ENCODE measurements around the gene CPA1.
A peak's percentile ranks its signal among the peaks of the same experiment; 100 is the strongest.
"Not testable (repeated sequence)": the region's sequence is repeated elsewhere in the genome, so short reads cannot be mapped to it uniquely, and the experiment has no call there.

Gene CPA1

DNA sequence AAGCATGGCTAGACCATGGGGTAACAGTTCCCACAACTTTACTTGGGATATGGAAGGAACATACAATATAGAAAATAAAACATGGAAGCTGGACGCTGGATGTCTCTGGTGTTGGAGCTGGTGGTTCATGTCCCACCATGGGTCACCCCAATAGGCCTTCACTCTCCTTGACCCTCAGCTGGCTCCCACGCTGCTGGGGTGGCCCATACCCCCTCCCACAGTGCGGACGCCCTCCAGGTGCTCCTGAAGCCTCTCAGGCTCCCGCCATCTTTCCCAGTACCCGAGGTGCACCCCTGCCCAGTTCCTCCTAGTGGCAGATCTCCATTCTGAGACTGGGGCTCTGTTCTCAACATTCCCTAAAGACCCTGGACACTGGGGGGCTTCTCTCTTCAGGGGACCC, 5.8 kb upstream of the CPA1 start:
- DNase-seq = no peak

DNA sequence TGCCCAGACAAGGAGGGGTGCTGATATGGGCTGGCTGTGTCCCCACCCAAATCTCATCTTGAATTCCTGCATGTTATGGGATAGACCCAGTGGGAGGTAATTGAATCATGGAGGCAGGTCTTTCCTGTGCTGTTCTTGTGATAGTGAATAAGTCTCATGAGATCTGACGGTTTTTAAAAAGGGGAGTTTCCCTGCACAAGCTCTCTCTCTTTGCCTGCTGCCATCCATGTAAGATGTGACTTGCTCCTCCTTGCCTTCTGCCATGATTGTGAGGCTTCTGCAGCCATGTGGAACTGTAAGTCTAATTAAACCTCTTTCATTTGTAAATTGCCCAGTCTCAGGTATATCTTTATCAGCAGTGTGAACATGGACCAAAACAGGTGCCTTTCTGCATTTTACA, 3.8 kb upstream of the CPA1 start:
- not testable (repeated sequence) for DNase-seq

- no peak for DNase-seq
Measured at GRCh38 chr7:130377178-130377577, 3.1 kb upstream of the CPA1 start.

GRCh38 chr7:130379019-130379418, 1.3 kb upstream of the CPA1 start:
- DNase-seq = no peak

DNA sequence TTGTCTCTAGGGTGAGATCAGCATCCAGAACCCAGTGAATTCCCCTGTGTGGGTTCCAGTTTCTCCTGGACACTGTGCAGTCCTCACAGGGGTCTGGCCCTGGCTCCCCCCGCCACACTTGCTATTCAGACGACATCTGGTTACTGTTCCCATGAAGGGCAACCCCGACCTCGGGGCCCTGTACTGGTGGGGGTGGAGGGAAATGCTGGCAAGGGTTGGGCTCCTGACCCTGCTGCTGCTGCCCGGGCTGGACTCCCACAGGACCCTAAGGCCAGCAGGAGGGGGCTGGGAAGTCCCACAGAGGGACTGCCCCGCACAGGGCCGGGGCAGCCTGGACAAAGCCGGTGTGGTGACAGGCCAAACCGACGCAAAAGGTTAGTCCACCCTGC, 768 bp upstream of the CPA1 start:
- no peak for DNase-seq

GRCh38 chr7:130380861-130381455, 664 bp downstream of the CPA1 start:
- no peak for DNase-seq

GRCh38 chr7:130381468-130382312, 1.4 kb downstream of the CPA1 start:
- DNase-seq = no peak

DNA sequence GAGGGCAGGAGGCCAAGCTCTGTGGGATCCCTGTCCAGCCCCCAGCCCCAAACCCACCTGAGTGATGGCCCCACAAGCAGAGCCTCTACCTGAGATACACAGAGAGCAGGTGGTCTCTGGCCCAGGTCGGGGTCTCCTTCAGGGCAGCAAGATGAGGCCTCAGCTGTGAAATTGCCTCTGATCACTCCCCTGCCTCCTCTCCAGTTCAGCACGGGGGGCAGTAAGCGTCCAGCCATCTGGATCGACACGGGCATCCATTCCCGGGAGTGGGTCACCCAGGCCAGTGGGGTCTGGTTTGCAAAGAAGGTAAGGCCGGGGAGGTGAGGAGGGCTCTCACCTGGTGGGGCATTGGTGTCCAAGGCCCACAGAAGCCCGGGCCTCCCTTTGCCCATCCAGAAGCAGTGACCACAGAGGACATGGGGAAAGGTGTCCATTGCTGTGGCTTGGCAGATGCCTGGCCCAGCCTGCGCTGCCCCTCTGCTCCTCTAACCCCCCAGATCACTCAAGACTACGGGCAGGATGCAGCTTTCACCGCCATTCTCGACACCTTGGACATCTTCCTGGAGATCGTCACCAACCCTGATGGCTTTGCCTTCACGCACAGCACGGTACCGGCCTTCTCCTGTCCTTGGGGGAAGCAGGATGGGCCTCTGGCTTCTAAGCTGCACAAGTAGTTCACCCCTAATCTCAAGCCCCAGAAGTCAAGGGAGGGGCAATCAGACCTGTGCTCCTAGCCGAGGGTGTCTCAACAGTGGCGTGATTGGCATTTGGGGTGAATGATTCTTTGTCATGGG, 3.1 kb downstream of the CPA1 start:
- DNase-seq = no peak

GRCh38 chr7:130384371-130384801, 4.1 kb downstream of the CPA1 start:
- no peak for DNase-seq

DNA sequence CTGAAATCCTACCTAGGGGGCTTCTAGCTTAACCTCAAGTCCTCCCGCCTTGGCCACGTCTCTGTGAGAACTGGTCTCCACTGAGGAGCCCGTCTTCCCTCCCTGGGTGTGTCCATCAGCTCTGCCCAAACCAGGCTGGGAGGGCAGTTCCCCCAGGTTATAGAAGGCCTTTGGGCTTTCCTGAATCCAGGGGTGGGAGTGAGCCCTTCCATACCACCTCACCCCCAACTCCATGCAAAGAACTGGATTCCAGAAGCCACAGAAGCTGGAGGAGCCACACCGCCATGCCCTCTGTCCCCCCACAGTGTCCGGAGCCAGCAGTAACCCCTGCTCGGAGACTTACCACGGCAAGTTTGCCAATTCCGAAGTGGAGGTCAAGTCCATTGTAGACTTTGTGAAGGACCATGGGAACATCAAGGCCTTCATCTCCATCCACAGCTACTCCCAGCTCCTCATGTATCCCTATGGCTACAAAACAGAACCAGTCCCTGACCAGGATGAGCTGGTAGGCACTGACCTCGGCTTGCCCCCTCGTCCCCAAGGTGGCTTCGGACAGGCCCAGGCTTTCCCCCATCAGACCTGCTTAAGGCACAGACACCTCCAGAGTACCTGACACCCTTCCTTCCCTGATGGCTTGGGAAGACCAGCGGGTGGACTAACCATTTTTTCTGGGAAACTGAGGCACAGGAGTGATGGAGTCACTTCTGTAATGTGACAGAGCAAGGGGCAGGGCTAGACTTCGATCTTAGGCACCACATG, 4.7 kb downstream of the CPA1 start:
- DNase-seq = no peak

GRCh38 chr7:130385600-130386066, 5.3 kb downstream of the CPA1 start:
- DNase-seq = no peak

DNA sequence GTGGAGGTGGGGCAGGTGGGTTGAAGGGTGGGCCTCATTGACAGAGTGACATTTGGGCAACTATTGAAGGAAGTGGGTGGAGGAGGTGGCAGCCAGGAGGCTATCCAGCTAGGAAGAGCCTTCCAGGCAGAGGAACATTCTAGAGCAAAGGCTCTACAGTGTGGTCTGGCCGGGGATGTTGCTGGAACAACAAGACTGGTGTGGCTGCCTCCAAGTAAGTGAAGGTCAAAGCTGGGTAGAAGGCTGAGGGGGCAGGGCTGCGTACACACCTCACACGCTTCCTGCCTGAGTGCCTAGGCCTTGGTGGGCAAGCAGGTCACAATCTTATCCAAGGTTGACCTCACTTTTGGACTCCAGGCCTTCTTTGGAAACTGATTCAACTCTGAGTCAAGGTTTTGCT, 6.6 kb downstream of the CPA1 start:
- DNase-seq = no peak

- no peak for DNase-seq
Measured at GRCh38 chr7:130387306-130387627, 7.0 kb downstream of the CPA1 start.

DNA sequence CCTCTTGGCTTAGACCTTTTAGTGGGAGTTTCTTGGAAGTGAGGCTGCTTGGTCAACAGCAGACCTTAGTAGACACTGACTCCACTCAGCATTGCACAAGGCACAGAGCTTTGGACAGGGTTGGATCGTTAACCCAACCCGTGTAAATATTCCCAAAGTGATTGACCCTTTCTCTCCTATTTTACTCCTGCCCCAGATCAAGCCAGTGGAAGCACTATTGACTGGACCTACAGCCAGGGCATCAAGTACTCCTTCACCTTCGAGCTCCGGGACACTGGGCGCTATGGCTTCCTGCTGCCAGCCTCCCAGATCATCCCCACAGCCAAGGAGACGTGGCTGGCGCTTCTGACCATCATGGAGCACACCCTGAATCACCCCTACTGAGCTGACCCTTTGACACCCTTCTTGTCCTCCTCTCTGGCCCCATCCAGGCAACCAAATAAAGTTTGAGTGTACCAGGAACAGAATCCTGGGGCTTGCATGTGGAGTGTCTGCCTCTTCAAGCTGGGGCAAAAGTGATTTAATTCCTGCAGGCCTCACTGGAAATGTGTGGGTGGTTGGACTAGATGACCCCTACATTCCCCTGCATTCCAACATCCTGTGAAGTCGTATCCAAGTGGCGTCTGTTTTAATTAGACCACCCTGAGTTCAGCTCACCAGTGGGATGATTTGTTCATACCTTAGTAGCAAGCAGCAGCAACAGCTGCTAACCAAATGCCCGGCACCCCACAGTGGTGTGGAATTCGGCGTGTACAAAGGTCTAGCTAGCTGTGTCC, 7.5 kb downstream of the CPA1 start:
- no peak for DNase-seq

DNA sequence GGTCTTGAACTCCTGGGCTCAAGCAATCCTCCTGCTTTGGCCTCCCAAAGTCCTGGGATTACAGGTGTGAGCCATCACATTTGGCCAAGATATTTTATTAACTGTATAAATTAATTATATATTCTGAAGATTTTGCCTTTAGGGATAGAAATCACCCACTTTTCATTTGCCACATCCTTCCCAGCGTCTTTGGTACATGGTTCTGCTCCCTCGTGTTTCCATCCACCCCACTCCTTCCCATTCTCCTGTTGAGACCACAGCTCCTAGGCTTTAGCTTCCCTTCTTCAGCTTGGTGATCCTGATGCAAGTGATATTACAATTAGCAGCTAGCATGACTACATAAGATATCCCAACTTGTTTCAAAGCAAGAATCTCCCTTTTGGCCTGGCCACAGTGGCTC, 8.4 kb downstream of the CPA1 start:
- no peak for DNase-seq

DNA sequence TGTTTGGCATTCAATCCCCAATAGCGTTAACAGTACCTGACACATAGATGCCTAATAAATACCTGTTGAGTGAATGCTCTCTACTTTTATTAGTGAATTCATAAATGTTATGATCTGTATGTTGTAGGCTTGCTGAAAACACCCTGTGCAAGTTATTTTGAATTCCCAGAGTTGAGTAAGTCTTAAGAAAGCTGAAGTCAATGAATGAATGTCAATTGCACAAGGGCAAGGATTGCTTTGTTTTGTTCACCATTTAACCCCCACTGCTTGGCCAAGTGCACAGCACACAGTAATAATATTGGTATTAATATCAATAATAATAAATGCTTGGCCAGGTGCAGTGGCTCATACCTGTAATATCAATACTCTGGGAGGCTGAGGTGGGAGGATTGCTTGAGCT, 10.2 kb downstream of the CPA1 start:
- DNase-seq = no peak

- DNase-seq = no peak
Measured at GRCh38 chr7:130393101-130393561, 12.8 kb downstream of the CPA1 start.

- no peak for DNase-seq
Measured at GRCh38 chr7:130393841-130394411, 13.6 kb downstream of the CPA1 start.

- DNase-seq = peak in 1 of 2 experiments; percentile 17
Measured at GRCh38 chr7:130394421-130395195, 14.3 kb downstream of the CPA1 start.

- no peak for DNase-seq
Measured at GRCh38 chr7:130395421-130395820, 15.1 kb downstream of the CPA1 start.

DNA sequence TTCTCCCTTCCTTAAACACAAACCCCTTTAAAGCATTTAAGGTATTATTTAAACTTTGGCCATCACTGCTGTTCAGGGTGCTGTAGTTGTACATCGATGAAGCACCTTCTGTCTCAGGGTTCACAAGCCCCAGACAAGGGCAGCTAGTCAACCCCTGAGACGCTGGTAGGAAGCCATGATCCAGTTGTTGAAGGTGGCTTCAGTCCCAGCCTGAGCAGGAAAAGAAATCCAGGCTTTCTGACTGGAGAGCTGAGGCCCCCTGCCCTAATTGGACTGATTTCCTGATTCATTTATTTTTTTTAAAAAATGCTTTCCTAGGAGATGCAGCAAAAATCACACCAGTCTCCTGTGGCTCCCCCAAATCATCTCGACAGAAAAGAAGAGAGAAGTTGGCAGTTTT, 15.8 kb downstream of the CPA1 start:
- no peak for DNase-seq
